HUES48 (cell line): ENCODE data around the gene PINLYP.

Experiments used
- H3K27ac ChIP-seq: one replicate; pipeline ENCODE4 v1.7.0; 2013; ENCODE audit warnings: low read depth, low read length, inconsistent platforms
- H3K27me3 ChIP-seq: 2 replicates; pipeline ENCODE4 v1.6.1; 2013; ENCODE audit warnings: mild to moderate bottlenecking, low read length; ENCODE audit not compliant: control insufficient read depth, insufficient read depth
- H3K36me3 ChIP-seq: 2 replicates; pipeline ENCODE4 v1.6.1; 2013; ENCODE audit warnings: low read length; ENCODE audit not compliant: control insufficient read depth, insufficient read depth
- H3K4me1 ChIP-seq: 2 replicates; pipeline ENCODE4 v1.6.1; 2013; ENCODE audit warnings: mild to moderate bottlenecking, low read length; ENCODE audit not compliant: control insufficient read depth, insufficient read depth
- H3K4me3 ChIP-seq: 2 replicates; pipeline ENCODE4 v1.5.1; 2013; ENCODE audit warnings: mild to moderate bottlenecking, low read depth, low read length
- H3K9ac ChIP-seq: 2 replicates; pipeline ENCODE4 v1.6.1; 2013; ENCODE audit warnings: mild to moderate bottlenecking, low read depth, low read length, moderate library complexity
- H3K9me3 ChIP-seq: 2 replicates; pipeline ENCODE4 v1.6.1; 2013; ENCODE audit warnings: low read length; ENCODE audit not compliant: control insufficient read depth, insufficient read depth

The PINLYP gene

DNA sequence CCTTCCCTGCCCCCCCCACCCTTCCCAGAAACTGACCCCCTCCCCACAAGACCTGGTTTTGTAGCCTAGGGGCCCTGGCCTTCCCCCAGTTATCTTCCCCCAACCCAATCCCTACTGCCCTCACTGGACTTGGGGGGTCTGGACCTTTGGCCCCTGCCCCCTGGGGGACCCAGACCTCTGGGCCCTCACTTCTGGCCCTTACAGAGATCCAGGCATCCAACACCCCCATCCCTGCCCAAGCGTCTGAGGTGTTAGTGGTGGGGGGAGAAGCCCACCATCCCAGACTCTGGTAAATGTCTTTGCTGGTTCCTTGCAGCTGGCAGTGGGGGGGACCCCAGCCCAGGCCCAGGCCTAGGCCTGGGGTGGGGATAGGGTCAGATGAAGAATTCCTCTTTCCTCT lies 47.4 kb downstream of the PINLYP start:
- no peaks in the 10 kb centered on the region for H3K9me3 ChIP-seq
- H3K9ac ChIP-seq = no peak overlapping the region
- H3K27me3 ChIP-seq = no peaks in the 10 kb centered on the region
- no peaks in the 10 kb centered on the region for H3K36me3 ChIP-seq
- H3K27ac ChIP-seq = no peak overlapping the region
- peaks cover 9% of the 10 kb centered on the region; the same call in 1 of the 2 replicates for H3K4me1 ChIP-seq
- no peak overlapping the region for H3K4me3 ChIP-seq

DNA sequence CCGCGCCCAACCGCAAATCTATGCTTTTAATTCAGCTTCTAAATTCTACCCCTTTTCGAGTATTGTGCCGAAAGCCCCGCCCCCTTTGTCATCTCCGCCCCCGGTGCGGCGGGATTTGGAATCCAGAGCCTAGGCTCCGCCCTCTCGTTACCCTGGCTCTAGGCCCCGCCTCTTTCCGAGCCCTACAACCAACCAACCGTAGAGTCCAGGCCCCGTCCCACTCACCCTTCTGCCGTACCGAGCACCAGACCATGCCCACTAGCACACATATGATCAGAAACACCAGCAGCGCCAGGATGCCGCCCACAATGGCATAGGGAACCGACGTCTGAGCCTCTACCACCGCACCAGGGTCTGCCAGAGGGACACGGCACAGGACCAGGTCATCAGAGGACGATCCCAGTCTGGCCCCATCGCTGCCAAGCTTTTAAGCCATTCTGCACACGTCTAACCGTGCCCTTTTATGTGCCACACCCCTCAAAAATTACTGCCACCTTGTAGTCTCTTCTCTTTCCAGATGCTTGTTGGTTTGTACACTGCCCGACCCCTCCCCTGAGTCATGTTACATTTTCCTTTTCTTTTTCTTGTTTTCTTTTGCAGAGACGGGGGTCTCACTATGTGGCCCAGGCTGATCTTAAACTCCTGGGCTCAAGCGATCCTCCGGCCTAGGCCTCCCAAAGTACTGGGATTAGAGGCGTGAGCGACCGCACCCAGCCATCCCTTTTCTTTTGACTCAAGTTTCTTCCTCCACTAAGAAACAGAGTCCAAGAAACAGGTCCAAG lies 48.5 kb downstream of the PINLYP start:
- H3K27ac ChIP-seq = no peak overlapping the region
- H3K4me3 ChIP-seq = no peak overlapping the region
- H3K36me3 ChIP-seq = no peaks in the 10 kb centered on the region
- H3K9ac ChIP-seq = no peak overlapping the region
- peaks cover 4% of the 10 kb centered on the region; the same call in 1 of the 2 replicates for H3K27me3 ChIP-seq
- no peaks in the 10 kb centered on the region for H3K9me3 ChIP-seq
- H3K4me1 ChIP-seq = peaks cover 9% of the 10 kb centered on the region; the same call in 1 of the 2 replicates

DNA sequence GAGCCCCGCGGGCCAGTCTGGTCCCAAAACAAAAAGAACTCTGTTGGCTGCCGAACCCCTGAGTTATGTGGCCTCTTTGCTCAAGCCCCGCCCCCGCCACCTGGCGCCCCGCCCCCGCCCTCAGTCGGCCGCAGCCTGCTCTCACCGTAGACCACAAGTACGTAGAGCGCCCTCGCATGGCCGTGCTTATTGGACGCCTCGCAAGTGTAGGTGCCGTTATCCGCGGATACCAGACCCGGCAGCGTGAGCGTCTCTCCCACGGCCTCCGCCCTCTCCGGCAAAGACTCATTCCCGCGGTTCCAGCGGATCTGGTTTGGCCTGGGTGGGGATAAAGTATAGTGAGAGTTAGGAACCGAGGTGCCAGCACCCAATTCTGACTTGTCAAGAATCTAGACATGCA lies 49.3 kb downstream of the PINLYP start:
- Histone ChIP-seq H3K4me1 (peaks cover 9% of the 10 kb centered on the region; the same call in 1 of the 2 replicates), H3K9ac (no peak overlapping the region), H3K27ac (no peak overlapping the region), H3K9me3 (no peaks in the 10 kb centered on the region), H3K4me3 (no peak overlapping the region), H3K36me3 (no peaks in the 10 kb centered on the region), H3K27me3 (peaks cover 4% of the 10 kb centered on the region; the same call in 1 of the 2 replicates)

DNA sequence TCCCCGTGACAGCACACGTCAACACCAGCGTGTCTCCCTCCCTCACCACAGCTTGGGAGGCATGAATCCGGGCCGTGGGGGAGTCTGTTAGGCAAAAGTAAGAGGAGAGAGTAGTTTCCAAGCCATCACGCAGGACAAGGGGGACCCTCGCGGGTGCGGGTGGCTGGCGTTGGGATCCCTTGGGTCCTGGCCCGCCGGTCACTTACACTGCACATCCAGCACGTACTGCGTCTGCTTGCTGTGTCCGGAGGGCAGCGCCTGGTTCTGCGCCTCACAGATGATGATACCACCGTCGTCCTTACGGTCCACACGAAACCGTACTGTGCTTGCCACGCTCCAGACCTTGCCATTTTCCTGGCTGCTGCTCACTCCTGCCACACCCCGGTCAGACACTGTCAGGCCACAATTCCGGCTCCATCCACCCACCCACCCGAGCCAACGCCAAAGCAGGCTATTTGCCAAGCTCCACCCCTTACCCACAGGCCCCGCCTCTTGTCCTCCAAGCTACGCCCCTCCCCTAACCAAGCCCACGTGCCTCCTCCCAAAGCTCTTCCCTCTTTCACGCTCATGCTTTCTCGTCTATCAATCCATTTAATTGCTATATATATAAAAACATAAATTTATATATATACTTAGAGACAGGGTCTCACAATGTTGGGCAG lies 50.4 kb downstream of the PINLYP start:
- Histone ChIP-seq H3K27ac (no peak overlapping the region), H3K36me3 (no peaks in the 10 kb centered on the region), H3K9me3 (no peaks in the 10 kb centered on the region), H3K27me3 (peaks cover 4% of the 10 kb centered on the region; the same call in 1 of the 2 replicates), H3K9ac (no peak overlapping the region), H3K4me3 (no peak overlapping the region), H3K4me1 (peaks cover 3% of the 10 kb centered on the region; the same call in 1 of the 2 replicates)

DNA sequence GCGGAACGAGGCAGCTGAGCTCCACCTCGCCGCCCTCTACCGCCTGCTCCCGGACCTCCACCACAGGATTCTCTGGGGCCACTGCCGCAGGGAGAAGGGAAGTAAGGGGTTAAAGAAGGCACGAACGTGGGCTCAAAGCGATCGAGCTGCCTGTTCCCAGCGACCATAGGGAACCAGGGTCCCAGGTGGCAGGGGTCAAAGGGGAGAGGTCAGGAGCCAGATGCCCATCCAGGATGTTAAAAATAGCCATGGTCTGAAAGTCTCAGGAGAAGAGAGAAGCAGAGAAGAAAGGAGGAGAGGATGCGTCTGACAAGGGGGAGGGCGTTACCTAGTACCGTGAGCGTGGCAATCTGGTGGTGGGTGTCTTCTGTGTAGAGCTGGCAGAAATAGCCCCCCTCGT lies 51.2 kb downstream of the PINLYP start:
- Histone ChIP-seq H3K27me3 (peaks cover 4% of the 10 kb centered on the region; the same call in 1 of the 2 replicates), H3K36me3 (no peaks in the 10 kb centered on the region), H3K9ac (no peak overlapping the region), H3K4me3 (no peak overlapping the region), H3K9me3 (no peaks in the 10 kb centered on the region), H3K4me1 (peaks cover 3% of the 10 kb centered on the region; the same call in 1 of the 2 replicates), H3K27ac (no peak overlapping the region)

DNA sequence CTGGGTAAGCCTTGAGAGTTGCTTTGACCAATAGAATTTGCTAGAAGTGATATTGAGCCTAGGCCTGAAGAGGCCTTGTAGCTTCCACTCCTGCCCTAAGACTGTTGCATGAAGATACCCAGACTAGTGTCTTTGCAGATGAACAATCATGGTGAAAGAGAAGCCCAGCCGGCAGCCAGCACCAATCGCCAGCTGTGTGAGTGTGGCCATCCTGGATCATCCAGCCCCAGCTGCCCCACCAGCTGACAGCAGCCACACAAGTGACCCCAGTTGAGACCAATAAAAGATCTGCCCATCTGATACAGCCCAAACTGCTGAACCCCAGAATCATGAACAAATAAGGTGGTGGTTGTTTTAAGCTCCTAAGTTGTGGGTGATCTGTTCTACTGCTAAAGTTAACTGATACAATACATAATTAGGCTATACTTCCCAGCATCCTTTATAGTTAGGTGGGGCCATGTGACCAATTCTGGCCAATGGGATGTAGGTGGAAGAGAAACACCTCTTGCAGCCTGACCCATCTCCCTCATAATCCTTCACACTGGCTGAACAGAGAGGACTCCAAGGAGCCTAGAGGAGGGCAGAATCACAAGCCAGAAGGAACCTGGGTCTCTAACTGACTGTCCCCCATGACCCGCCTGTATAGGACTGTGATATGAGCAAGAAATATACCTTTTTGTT lies 53.2 kb downstream of the PINLYP start:
- no peaks in the 10 kb centered on the region for H3K36me3 ChIP-seq
- no peak overlapping the region for H3K4me3 ChIP-seq
- H3K4me1 ChIP-seq = peaks cover 3% of the 10 kb centered on the region; the same call in 1 of the 2 replicates
- no peaks in the 10 kb centered on the region for H3K9me3 ChIP-seq
- no peak overlapping the region for H3K9ac ChIP-seq
- peaks cover 4% of the 10 kb centered on the region; the same call in 1 of the 2 replicates for H3K27me3 ChIP-seq
- no peak overlapping the region for H3K27ac ChIP-seq

DNA sequence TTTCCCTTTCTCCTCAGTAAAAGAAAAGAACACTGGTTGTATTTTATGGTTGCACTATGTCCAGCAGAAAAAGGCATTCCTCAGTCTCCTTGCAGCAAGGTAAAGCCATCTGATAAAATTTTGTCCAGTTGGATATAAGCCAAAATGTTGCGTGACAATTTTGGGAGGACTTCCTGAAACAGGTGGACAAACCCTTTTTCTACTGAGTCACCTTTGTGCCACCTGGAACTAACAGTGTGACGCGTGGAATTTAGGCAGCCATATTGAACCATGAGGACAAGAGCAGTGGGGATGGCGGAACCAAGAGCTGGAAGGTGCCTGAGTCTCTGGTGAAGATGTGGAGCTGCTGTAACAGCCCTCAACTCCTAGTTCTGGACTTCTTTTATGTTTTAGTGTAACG lies 55.9 kb downstream of the PINLYP start:
- Histone ChIP-seq H3K9me3 (no peaks in the 10 kb centered on the region), H3K4me3 (no peak overlapping the region), H3K36me3 (no peaks in the 10 kb centered on the region), H3K4me1 (peaks cover 17% of the 10 kb centered on the region), H3K27ac (no peak overlapping the region), H3K9ac (no peak overlapping the region), H3K27me3 (peaks cover 7% of the 10 kb centered on the region; the same call in 1 of the 2 replicates)
